ENCODE measurements around the gene WDR41.

DNA sequence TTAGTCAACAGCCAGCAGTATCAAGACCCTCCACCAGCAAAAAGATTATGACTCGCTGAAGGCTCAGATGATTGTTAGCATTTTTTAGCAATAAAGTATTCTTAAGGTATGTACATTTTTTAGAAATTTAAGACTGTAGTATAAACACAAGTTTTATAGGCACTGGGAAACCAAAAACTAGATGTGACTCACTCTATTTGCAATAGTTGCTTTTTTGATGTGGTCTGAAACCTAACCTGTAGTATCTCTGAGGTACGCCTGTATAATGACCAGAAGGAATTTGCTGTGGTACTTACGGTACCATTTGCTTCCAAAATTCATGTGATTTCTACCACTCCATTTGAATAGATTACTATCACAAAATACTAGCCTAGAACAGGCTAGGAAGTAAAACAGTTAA lies 60.8 kb downstream of the WDR41 start:
- TF ChIP-seq, protein P1, sequence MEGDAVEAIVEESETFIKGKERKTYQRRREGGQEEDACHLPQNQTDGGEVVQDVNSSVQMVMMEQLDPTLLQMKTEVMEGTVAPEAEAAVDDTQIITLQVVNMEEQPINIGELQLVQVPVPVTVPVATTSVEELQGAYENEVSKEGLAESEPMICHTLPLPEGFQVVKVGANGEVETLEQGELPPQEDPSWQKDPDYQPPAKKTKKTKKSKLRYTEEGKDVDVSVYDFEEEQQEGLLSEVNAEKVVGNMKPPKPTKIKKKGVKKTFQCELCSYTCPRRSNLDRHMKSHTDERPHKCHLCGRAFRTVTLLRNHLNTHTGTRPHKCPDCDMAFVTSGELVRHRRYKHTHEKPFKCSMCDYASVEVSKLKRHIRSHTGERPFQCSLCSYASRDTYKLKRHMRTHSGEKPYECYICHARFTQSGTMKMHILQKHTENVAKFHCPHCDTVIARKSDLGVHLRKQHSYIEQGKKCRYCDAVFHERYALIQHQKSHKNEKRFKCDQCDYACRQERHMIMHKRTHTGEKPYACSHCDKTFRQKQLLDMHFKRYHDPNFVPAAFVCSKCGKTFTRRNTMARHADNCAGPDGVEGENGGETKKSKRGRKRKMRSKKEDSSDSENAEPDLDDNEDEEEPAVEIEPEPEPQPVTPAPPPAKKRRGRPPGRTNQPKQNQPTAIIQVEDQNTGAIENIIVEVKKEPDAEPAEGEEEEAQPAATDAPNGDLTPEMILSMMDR (IDR thresholded peaks at IDR 0.05), result no peak
- TF ChIP-seq POLR2A (IDR thresholded peaks at IDR 0.05) (no peak), POLR2AphosphoS5 (IDR thresholded peaks at IDR 0.05) (no peak)

Data from suprapubic skin (tissue), 4 donors.